B cell (primary cell): ENCODE results near the gene NOXA1. TPM values are rescaled to one million over a fixed set of nuclear protein-coding genes. Genes with fewer than 3 reads are reported as not detected.

Experiments
- ATAC-seq: fragments of 200-7000 bp; cut with Tn5 transposase; one replicate; pipeline ENCODE4 v1.10.0; 2021; ENCODE audit warnings: low read depth, mild to moderate bottlenecking, moderate number of reproducible peaks, moderate library complexity
- CTCF ChIA-PET: fragments of 350-600 bp; sonication (Branson Sonifier 250); formaldehyde crosslinking; loops from one replicate; lab custom pipeline; 2021; ENCODE audit warnings: antibody characterized with exemption, inconsistent platforms; lab: Charles Lee
- POLR2A ChIA-PET: fragments of 350-600 bp; sonication (Branson Sonifier 250); formaldehyde crosslinking; loops from one replicate; lab custom pipeline; 2021; ENCODE audit warnings: antibody characterized with exemption; lab: Charles Lee
- DNase-seq: peaks from one replicate; pipeline ENCODE4 v3.0.0; 2013
- H2AFZ ChIP-seq: 2 replicates; pipeline ENCODE4 v1.6.1; 2012; ENCODE audit warnings: mild to moderate bottlenecking, low read depth, low read length; ENCODE audit not compliant: insufficient read depth, poor library complexity, severe bottlenecking
- H3K27ac ChIP-seq, 2 donors: 1 replicate in 1 of 2; 2 replicates in 1 of 2; pipeline ENCODE4 v1.5.1; 2012 to 2013; ENCODE audit warnings: low read length in 2 of 2, mild to moderate bottlenecking in 2 of 2, moderate library complexity in 1 of 2
- H3K27me3 ChIP-seq, 4 experiments: fragments of 200-600 bp in 1 of 4; sonication (generic) in 1 of 4; replicated peaks in 1 of 4; 1 replicate in 2 of 4; 2 replicates in 2 of 4; pipeline versions ENCODE4 v1.6.1 to v1.7.0; 2013 to 2016; ENCODE audit warnings: low read length in 3 of 4, mild to moderate bottlenecking in 2 of 4, mixed read lengths in 1 of 4, moderate library complexity in 1 of 4; ENCODE audit not compliant: insufficient read depth in 4 of 4, control insufficient read depth in 3 of 4; ENCODE audit errors: control extremely low read depth in 1 of 4
- H3K36me3 ChIP-seq, 2 experiments: replicated peaks in 1 of 2; 1 replicate in 1 of 2; 2 replicates in 1 of 2; pipeline versions ENCODE4 v1.6.1 to v1.7.1; 2013; ENCODE audit warnings: low read length in 1 of 2; ENCODE audit not compliant: insufficient read depth in 2 of 2, control insufficient read depth in 1 of 2; ENCODE audit errors: control extremely low read depth in 1 of 2, extremely low read depth in 1 of 2
- H3K4me1 ChIP-seq, 2 donors: fragments of 200-600 bp in 1 of 2; sonication (generic) in 1 of 2; 1 replicate in 1 of 2; 2 replicates in 1 of 2; pipeline versions ENCODE4 v1.5.1 to v1.6.1; 2013 to 2017; ENCODE audit warnings: low read length in 2 of 2; ENCODE audit not compliant: control insufficient read depth in 2 of 2, insufficient read depth in 2 of 2
- H3K4me2 ChIP-seq: replicated peaks from 2 replicates; pipeline ENCODE3; 2012; ENCODE audit warnings: mild to moderate bottlenecking, low read depth, low read length; ENCODE audit not compliant: poor library complexity, severe bottlenecking
- H3K4me3 ChIP-seq, 5 experiments: fragments of 200-600 bp in 1 of 5; sonication (generic) in 1 of 5; 1 replicate in 3 of 5; 2 replicates in 2 of 5; pipeline versions ENCODE4 v1.5.1 to v1.7.0; 2011 to 2016; ENCODE audit warnings: low read length in 4 of 5, mild to moderate bottlenecking in 4 of 5, low read depth in 2 of 5, control low read depth in 1 of 5, moderate library complexity in 1 of 5; ENCODE audit not compliant: insufficient read depth in 1 of 5; ENCODE audit errors: control extremely low read depth in 1 of 5, extremely low read depth in 1 of 5
- H3K79me2 ChIP-seq: fragments of 200-600 bp; sonication (generic); one replicate; pipeline ENCODE4 v1.6.0; 2016; ENCODE audit warnings: low read length; ENCODE audit not compliant: control insufficient read depth, insufficient read depth
- H3K9ac ChIP-seq: fragments of 200-600 bp; sonication (generic); 2 replicates; pipeline ENCODE4 v1.6.1; 2017; ENCODE audit warnings: mild to moderate bottlenecking, low read length, moderate library complexity
- H3K9me3 ChIP-seq, 3 donors: one replicate each; pipeline versions ENCODE4 v1.6.1 to v1.7.1; 2013; ENCODE audit warnings: low read length in 2 of 3; ENCODE audit not compliant: control insufficient read depth in 2 of 3, insufficient read depth in 1 of 3; ENCODE audit errors: control extremely low read depth in 1 of 3
- H4K20me1 ChIP-seq: 2 replicates; pipeline ENCODE4 v1.6.0; 2012; ENCODE audit warnings: mild to moderate bottlenecking, low read length; ENCODE audit not compliant: insufficient read depth, control insufficient read depth, poor library complexity, severe bottlenecking
- H3K27ac Mint-ChIP-seq: one replicate; pipeline ENCODE4 v1.8.0; 2021; ENCODE audit warnings: mixed read lengths
- H3K27me3 Mint-ChIP-seq: one replicate; pipeline ENCODE4 v1.8.0; 2021; ENCODE audit warnings: mixed read lengths
- H3K4me1 Mint-ChIP-seq: one replicate; pipeline ENCODE4 v1.8.0; 2021; ENCODE audit warnings: mixed read lengths
- H3K4me3 Mint-ChIP-seq: one replicate; pipeline ENCODE4 v1.8.0; 2021; ENCODE audit warnings: mixed read lengths
- H3K9me3 Mint-ChIP-seq: one replicate; pipeline ENCODE4 v1.8.0; 2022; ENCODE audit warnings: mixed read lengths; ENCODE audit not compliant: insufficient read depth
- CTCF ChIP-seq: fragments of 200-600 bp; IDR thresholded peaks from one replicate; pipeline ENCODE4 v1.8.0; 2022; ENCODE audit warnings: antibody characterized with exemption, mild to moderate bottlenecking
- EZH2 ChIP-seq: IDR thresholded peaks from 2 replicates; pipeline ENCODE4 v1.6.1; 2012; ENCODE audit warnings: borderline replicate concordance, low read depth, mild to moderate bottlenecking, moderate library complexity, low read length; ENCODE audit not compliant: insufficient read depth, poor library complexity, severe bottlenecking
- WGBS: methylation state at CpG from one replicate; pipeline ENCODE4 v1.1.5; 2013; ENCODE audit warnings: missing lambda C conversion rate; ENCODE audit not compliant: insufficient coverage; 5-methylcytosine and 5-hydroxymethylcytosine counted together
- intact Hi-C: fragments of 100-400 bp; cut with micrococcal nuclease; formaldehyde crosslinking; loops from one replicate; pipeline ENCODE4 v1.10.0; 2022
- polyA plus RNA-seq: library from polyadenylated mRNA; depleted of rRNA; stranded (reverse); fragments of >200 nt; gene quantifications from 2 replicates; pipeline ENCODE4 v1.2.3, GENCODE V29; 2012
- total RNA-seq, 2 donors: library from RNA; stranded (reverse); fragments of 120-200 nt in 1 of 2; gene quantifications; 1 replicate in 1 of 2; 2 replicates in 1 of 2; pipeline versions ENCODE4 v1.2.3 to v1.2.4, GENCODE V29; 2013 to 2022

The NOXA1 gene
- total and polyA plus RNA-seq, 2 donors (not counting 1 experiment from before 2014, with no cell fraction given) = 5.7 to 7.7 TPM

- no peak overlapping the region for H3K4me3 Mint-ChIP-seq
- POLR2A ChIA-PET = no interaction called here
- no peak overlapping the region for H3K27ac Mint-ChIP-seq
These were observed 44.7 kb downstream of the NOXA1 start for GRCh38 chr9:137467896-137468295.

GRCh38 chr9:137470785-137471184, 47.6 kb downstream of the NOXA1 start:
- POLR2A ChIA-PET = no interaction called here
- H4K20me1 ChIP-seq = no peaks in the 10 kb centered on the region
- H3K36me3 ChIP-seq = no peaks in the 10 kb centered on the region
- Mint-ChIP-seq H3K27me3 (no peaks in the 10 kb centered on the region), H3K9me3 (peaks cover 14% of the 10 kb centered on the region), H3K27ac (no peak overlapping the region), H3K4me1 (peaks cover 3% of the 10 kb centered on the region), H3K4me3 (no peak overlapping the region)
- no peak for DNase-seq
- H3K4me3 ChIP-seq = no peak overlapping the region
- no peak overlapping the region for H2AFZ ChIP-seq
- H3K4me2 ChIP-seq = no peak overlapping the region
- no peak overlapping the region for H3K27ac ChIP-seq
- H3K27me3 ChIP-seq = no peaks in the 10 kb centered on the region
- WGBS = no CpG with 5 or more reads among the region's 7 CpGs
- ATAC-seq = no peak
- H3K9me3 ChIP-seq = peaks cover under 1 to 20% (median 7%) of the 10 kb centered on the region in 3 donors
- TF ChIP-seq CTCF = no peak
- no peak for TF ChIP-seq EZH2
- H3K4me1 ChIP-seq = peaks cover 0 to 4% of the 10 kb centered on the region in 2 donors
- no peak overlapping the region for H3K9ac ChIP-seq
- CTCF ChIA-PET = interaction anchor here (1.2 kb wide), 1 partner anchor 29 kb away, joined by 3 read pairs; no protein-coding TSS in a partner anchor
- intact Hi-C loops = no loop called here
- no peaks in the 10 kb centered on the region for H3K79me2 ChIP-seq

More at GRCh38 chr9:137467896-137468295, 44.7 kb downstream of the NOXA1 start:
- H3K79me2 ChIP-seq = no peaks in the 10 kb centered on the region
- H3K4me1 ChIP-seq = peaks cover 0 to 4% of the 10 kb centered on the region in 2 donors
- TF ChIP-seq CTCF (no peak), EZH2 (no peak)
- H3K4me1 Mint-ChIP-seq = peaks cover 5% of the 10 kb centered on the region
- no peak overlapping the region for H3K4me2 ChIP-seq
- H3K9me3 ChIP-seq = peaks cover 0 to 2% (median 0%) of the 10 kb centered on the region in 3 donors
- CTCF ChIA-PET = no interaction called here
- no peaks in the 10 kb centered on the region for H3K27me3 Mint-ChIP-seq
- H3K27me3 ChIP-seq = no peaks in the 10 kb centered on the region
- DNase-seq = no peak
- WGBS = 95% methylated on average over 7 of the region's 7 CpGs
- no peak overlapping the region for H3K27ac ChIP-seq
- H3K9ac ChIP-seq = no peak overlapping the region
- H2AFZ ChIP-seq = no peak overlapping the region
- intact Hi-C loops = no loop called here
- H3K4me3 ChIP-seq = no peak overlapping the region
- H3K9me3 Mint-ChIP-seq = peaks cover 1% of the 10 kb centered on the region
- no peak for ATAC-seq
- no peaks in the 10 kb centered on the region for H3K36me3 ChIP-seq
- H4K20me1 ChIP-seq = no peaks in the 10 kb centered on the region
